NCI-H345 (cell line): ENCODE data around the gene LRBA.

ENCODE experiments used
- DNase-seq: peaks from one replicate; lab custom pipeline; 2025; lab: John Stamatoyannopoulos, UW

LRBA gene

DNA sequence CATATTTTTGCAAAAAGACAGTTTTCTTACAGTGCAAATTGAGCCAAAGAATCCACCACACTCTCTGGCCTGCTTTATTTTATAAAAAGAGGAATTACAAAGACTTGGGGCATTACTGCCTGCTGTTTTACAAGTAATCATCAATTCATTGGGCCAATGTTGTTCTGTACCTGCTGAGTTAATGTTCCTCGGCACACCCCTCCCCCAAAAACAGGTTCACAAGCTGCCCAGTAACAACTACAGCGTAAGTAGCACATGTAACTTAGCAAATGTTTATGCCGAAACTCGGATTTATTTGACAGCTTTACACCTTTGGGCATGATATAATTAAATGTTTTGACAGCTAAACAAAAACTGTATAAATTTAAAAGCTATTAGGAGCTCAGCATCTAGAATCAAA is 647.8 kb downstream of the LRBA start:
- no peak for DNase-seq

DNA sequence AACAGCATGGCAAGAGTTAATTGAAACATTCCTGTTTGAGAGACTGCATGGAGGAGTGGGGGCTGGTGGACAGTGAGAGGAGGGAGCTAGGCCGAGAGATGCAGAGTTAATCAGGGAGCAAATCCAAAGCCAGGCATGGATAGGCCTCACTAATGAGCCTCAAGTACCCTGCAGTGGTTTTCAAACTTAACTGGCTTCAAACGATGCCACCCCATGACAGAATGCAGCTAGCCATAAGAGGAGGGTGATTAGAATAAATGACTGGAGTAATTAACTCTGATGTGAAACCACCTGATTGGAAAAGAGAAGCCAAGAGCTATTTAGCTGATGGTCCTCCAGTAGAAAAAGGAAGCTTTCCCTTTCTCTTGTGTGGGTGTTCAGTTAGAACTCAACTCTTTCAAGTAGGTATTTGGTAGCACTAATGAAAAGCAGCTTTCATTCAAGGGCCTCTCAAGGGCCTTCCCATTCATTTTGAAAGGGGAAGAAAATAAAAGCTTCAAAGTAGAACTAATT is 648.5 kb downstream of the LRBA start:
- DNase-seq = peak; percentile 68

- DNase-seq = no peak
Observed at GRCh38 chr4:150363721-150364688, 651.1 kb downstream of the LRBA start.

- no peak for DNase-seq
Observed at GRCh38 chr4:150358691-150359090, 656.4 kb downstream of the LRBA start.

DNA sequence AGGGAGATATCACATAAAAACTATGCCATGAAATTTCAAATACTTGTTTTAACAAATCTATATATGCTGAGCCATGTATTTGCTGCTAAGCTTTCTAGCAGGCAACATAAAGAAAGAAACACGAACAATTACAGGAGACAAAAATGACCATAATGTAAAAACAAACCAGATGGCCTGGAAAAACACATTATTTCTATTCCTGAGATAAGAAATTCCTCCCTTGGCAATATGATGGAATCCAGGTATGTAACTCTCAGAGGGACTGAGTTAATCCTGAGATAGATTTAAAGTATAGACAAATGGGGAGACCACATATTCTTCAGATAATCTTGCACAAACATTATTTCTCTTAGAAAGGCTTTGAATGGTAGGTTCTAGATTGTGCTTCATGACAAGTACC is 657.3 kb downstream of the LRBA start:
- no peak for DNase-seq

- DNase-seq = no peak
Observed at GRCh38 chr4:150355858-150356455, 659.1 kb downstream of the LRBA start.

DNA sequence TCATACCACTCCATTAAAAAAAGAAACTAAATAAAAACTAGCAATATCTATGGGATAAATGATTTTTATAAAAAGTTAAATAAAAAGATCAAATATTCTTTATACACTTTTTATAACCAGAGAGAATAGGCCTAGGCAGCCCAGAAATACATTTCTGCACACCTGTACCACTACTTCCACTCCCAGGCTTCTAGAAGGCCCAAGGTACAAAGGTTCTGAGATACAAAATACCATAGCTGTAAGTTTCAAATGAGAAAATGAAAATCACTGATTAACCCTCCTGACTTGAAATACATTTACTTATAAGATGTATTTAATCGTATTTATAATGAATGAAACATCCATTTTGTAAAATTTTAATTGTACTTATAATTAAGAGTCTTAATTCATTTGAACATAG is 659.7 kb downstream of the LRBA start:
- DNase-seq = no peak

DNA sequence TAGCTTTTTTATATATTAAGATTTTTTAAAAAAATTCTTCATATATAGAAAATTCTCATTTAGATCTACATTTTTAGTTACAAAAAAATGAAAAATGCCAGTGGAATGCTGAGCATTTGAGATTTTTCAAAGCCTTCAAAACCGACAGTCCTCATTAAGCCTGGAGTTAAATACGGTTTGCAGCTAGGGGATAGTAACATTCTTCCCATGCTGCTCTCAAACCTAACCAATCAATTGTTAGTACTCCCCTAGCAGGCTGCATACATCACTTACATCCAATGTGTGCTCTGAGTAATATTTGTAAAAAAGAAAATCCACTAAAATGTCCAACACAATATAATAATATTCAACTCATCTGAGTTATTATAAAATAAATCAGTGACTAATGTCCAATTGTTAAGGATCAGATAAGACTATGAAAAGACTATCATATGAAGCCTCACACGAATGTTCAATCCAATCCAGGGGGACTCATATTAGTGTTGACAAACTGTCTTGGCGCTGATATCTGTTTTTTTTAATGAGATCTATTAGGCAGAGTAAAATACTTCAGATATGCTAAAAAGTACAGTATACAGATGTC is 660.8 kb downstream of the LRBA start:
- DNase-seq = no peak

GRCh38 chr4:150348079-150348478 is 667.0 kb downstream of the LRBA start:
- no peak for DNase-seq

- no peak for DNase-seq
Observed at GRCh38 chr4:150345207-150345744, 669.8 kb downstream of the LRBA start.

- no peak for DNase-seq
Observed at GRCh38 chr4:150343796-150344195, 671.3 kb downstream of the LRBA start.

GRCh38 chr4:150342945-150343344 is 672.1 kb downstream of the LRBA start:
- no peak for DNase-seq

GRCh38 chr4:150337734-150338133 is 677.4 kb downstream of the LRBA start:
- no peak for DNase-seq

DNA sequence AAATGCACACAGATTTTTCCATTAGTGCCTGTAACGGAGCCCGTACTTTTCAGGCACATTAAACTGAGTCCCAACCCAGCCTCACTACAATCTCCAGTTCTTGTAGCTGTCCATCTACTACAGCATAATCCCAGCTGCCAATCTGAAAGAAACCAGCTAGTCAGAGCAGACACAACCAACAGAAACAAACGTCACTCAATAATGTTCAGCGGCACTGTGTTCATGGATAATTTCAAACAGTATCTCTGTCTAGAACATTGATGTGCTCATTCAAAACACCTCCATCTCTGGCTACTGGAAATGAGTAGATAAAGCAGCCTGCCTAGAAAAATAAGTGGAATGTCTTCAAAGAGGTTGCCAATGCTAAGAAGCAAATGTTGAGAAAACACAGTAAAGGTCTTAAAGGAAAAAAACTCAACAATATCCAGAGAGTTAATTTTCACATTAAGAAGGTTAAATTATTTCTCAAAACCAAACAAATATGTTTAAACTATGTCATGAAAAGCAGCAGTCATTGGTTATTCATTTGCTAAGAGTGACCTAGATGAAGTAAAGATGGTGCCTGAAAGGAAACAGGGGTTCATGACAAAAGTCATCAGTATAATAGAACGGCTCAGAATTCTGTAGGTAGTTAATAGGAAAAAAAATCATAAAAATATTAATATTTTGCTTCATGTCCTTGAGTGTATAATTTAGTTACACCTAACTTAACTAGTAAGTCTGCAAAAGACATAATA is 678.2 kb downstream of the LRBA start:
- no peak for DNase-seq

- DNase-seq = no peak
Observed at GRCh38 chr4:150332961-150333360, 682.1 kb downstream of the LRBA start.

- no peak for DNase-seq
Observed at GRCh38 chr4:150332086-150332485, 683.0 kb downstream of the LRBA start.

DNA sequence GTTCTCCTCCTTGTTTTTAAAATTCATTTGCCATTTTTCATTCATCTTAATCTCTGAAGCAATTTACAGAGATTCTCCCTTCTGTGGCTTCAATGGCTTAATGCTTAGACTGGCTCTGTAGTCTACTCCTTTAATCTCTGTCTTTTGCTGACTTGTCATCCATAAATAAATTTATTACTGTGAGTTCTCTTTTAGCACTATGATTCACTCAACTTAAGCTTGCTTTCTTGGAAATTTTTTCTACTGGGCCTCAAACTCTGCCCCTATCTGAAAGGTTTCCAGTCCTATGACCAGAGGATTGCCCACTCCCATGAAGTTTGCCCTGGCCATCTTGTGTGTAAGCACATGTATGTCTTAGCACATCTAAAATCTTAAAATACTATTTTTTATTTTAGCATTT is 685.7 kb downstream of the LRBA start:
- no peak for DNase-seq

DNA sequence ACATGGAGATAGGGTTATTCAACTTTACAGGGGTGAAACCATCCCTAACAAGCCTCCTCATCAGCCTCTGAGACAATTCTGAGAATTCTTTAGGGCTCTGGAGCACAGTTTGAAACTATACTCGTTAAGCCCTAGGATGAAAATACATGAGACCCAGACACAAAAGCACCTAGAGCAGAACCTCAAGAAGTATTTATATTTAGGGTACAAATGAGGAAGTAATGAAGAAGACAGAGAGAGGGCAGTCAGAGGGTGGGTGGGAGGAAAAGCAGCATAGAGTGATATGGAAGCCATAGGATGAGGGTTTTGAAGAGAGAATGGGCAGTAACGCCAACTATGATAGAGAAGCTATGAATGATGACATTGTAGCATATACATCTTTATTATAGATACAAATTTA is 686.6 kb downstream of the LRBA start:
- no peak for DNase-seq

DNA sequence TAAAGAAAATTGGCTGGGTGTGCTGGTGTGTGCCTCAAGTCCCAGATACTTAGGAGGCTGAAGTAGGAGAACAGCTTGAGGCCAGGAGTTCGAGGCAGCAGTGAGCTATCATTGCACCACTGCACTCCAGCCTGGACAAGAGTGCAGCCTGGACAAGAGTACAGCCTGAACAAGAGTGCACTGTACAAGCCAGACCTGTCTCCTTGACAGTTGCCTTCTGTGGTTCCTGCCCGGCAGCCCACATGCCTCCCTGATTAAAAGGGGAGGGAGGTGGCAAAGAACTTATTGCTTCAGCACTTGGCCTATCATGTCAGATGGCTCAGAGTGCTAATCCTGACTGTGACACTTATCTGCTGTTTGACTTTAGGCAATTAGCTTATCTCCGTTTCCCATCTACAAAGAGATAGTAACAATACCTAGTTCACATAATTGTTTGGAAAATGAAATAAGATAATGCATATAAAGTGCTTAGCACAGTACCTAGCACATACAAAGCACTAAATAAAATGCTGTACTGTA is 687.8 kb downstream of the LRBA start:
- no peak for DNase-seq

GRCh38 chr4:150325872-150326271 is 689.2 kb downstream of the LRBA start:
- no peak for DNase-seq
